Measurements from ENCODE around the gene LOXL1.

Gene LOXL1, protein sequence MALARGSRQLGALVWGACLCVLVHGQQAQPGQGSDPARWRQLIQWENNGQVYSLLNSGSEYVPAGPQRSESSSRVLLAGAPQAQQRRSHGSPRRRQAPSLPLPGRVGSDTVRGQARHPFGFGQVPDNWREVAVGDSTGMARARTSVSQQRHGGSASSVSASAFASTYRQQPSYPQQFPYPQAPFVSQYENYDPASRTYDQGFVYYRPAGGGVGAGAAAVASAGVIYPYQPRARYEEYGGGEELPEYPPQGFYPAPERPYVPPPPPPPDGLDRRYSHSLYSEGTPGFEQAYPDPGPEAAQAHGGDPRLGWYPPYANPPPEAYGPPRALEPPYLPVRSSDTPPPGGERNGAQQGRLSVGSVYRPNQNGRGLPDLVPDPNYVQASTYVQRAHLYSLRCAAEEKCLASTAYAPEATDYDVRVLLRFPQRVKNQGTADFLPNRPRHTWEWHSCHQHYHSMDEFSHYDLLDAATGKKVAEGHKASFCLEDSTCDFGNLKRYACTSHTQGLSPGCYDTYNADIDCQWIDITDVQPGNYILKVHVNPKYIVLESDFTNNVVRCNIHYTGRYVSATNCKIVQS

DNA sequence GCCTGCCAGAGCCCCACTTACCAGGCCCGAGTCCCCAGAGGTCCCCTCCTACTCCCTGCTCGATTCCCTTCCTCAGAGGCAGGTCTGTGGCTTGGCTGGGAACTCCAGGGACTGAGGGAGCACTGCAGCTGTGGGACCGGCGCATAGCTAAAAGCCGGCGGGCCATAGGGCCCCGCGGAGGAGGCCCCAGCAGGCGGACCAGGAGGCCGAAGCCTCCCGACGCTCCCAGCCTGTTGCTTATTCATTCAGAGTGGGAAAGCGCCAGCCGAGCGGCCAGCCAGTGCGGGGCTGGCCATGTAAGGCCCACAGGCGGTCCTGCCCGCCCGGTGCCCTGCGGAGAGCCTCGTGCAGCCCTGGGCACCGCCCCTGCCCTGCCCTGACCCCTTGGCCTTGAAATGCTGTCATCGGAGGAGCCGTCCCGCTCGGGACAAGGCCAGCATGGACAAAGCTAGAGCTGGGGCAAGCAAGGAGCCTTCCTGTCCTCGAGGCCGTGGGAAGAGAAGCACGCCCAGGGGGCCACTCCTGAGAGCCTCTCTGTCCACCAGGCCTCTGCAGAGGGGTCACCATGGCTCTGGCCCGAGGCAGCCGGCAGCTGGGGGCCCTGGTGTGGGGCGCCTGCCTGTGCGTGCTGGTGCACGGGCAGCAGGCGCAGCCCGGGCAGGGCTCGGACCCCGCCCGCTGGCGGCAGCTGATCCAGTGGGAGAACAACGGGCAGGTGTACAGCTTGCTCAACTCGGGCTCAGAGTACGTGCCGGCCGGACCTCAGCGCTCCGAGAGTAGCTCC, at the start of gene LOXL1:
LOXL1 (plus strand) TSS at position 244 of the 784 bp plus-strand sequence; CDS start at position 566, 322 bp downstream.
- H3K27ac Mint-ChIP-seq, result no peak within 1 kb of the TSS
- peaks cover 28% of the 10 kb centered on the region for H3K4me1 Mint-ChIP-seq (ENCODE audit: low read depth)
- no peaks in the 10 kb centered on the region for H3K9me3 Mint-ChIP-seq
- H3K4me3 Mint-ChIP-seq, result peak within 1 kb of the TSS; percentile 53
- peaks cover 13% of the 10 kb centered on the region for H3K27me3 Mint-ChIP-seq (ENCODE audit: low read depth)
- peaks cover 1% of the 10 kb centered on the region for H3K36me3 Mint-ChIP-seq (ENCODE audit: low read depth)
- no peak for DNase-seq (ENCODE audit: low spot score)

DNA sequence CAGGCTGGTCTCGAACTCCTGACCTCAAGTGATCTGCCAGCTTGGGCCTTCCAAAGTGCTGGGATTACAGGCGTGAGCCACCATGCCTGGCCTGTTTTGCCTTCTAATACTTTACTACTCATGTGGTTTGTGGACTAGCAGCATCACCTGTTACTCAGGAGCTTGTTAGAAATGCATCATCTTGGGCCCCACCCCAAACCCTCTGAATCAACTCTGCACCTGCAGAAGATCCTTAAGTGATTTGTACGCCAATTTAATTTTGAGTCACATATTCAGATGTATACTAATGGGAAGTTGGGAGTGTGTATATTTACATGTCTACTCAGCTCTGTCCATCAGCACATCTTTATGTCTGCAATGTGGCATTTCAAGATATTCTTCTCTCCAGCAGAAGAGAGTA, 46.8 kb upstream of the LOXL1 start:
- Mint-ChIP-seq H3K27me3 (ENCODE audit: low read depth) (peaks cover 13% of the 10 kb centered on the region), H3K4me1 (ENCODE audit: low read depth) (peaks cover 2% of the 10 kb centered on the region), H3K4me3 (no peak overlapping the region), H3K36me3 (ENCODE audit: low read depth) (no peaks in the 10 kb centered on the region), H3K27ac (no peak overlapping the region), H3K9me3 (no peaks in the 10 kb centered on the region)
- no peak for DNase-seq (ENCODE audit: low spot score)

- Mint-ChIP-seq H3K27ac (no peak overlapping the region), H3K4me1 (ENCODE audit: low read depth) (no peaks in the 10 kb centered on the region), H3K9me3 (no peaks in the 10 kb centered on the region), H3K36me3 (ENCODE audit: low read depth) (no peaks in the 10 kb centered on the region), H3K4me3 (no peak overlapping the region), H3K27me3 (ENCODE audit: low read depth) (peaks cover 9% of the 10 kb centered on the region)
- no peak for DNase-seq (ENCODE audit: low spot score)
Observed at GRCh38 chr15:73881579-73882320, 44.5 kb upstream of the LOXL1 start.

DNA sequence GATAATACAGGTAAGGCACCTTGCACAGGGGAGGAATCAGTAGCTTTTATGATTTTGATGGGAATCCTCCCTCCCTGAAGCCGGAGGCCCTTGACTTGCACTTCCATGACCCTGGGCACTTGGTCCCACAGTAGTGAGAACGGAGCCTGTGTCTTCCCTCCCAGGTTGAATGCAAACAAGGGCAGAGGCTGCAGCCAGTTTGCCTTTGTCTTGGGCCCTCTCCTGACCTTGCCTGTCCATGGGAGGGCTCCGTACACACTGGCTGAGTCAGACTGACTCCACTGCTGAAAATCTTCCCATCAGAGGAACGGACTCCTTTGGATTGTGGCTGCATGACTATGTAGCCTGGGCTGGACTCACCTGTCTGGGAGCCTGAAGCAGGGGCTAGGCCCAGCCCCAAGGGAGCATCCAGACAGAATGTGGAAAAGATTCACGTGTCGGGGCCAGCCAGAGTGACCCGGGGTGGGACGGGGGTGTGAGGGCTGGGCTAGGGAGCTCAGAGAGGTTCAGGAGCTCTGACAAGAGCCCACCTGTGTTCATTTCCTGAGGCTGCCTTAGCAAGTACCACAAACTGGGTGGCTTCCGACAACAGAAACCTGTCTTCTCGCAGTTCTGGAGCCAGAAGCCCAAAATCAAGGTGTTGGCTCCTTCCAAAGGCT, 43.4 kb upstream of the LOXL1 start:
- Mint-ChIP-seq H3K27ac (no peak overlapping the region), H3K9me3 (no peaks in the 10 kb centered on the region), H3K4me1 (ENCODE audit: low read depth) (no peaks in the 10 kb centered on the region), H3K36me3 (ENCODE audit: low read depth) (no peaks in the 10 kb centered on the region), H3K27me3 (ENCODE audit: low read depth) (peaks cover 8% of the 10 kb centered on the region), H3K4me3 (no peak overlapping the region)
- no peak for DNase-seq (ENCODE audit: low spot score)

DNA sequence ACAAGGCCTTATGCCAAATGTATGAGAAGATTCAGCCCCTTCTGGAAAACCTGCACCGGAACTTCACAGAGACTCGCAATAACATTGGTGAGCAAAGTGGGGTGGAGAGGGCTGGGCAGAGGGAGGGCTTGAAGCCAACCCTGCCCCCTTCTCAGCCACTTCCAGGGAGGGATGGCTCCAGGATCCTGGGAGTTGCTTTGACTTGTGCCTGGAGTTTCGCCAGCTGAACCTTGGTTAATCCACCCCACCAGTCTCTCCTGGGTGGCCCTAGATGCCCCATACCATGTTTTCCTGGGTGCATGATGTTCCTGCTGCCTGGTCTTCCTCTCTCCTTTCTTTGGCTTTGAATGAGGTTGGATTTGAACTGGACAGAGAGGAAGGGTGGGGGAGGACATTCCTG, 42.1 kb upstream of the LOXL1 start:
- no peaks in the 10 kb centered on the region for H3K36me3 Mint-ChIP-seq (ENCODE audit: low read depth)
- no peak for DNase-seq (ENCODE audit: low spot score)
- no peaks in the 10 kb centered on the region for H3K9me3 Mint-ChIP-seq
- H3K4me3 Mint-ChIP-seq, result no peak overlapping the region
- no peak overlapping the region for H3K27ac Mint-ChIP-seq
- no peaks in the 10 kb centered on the region for H3K4me1 Mint-ChIP-seq (ENCODE audit: low read depth)
- peaks cover 4% of the 10 kb centered on the region for H3K27me3 Mint-ChIP-seq (ENCODE audit: low read depth)

- H3K27ac Mint-ChIP-seq, result no peak overlapping the region
- no peak for DNase-seq (ENCODE audit: low spot score)
- no peaks in the 10 kb centered on the region for H3K36me3 Mint-ChIP-seq (ENCODE audit: low read depth)
- no peaks in the 10 kb centered on the region for H3K9me3 Mint-ChIP-seq
- no peak overlapping the region for H3K4me3 Mint-ChIP-seq
- H3K27me3 Mint-ChIP-seq (ENCODE audit: low read depth), result peaks cover 14% of the 10 kb centered on the region
- H3K4me1 Mint-ChIP-seq (ENCODE audit: low read depth), result no peaks in the 10 kb centered on the region
Observed at GRCh38 chr15:73885954-73886700, 40.1 kb upstream of the LOXL1 start.

DNA sequence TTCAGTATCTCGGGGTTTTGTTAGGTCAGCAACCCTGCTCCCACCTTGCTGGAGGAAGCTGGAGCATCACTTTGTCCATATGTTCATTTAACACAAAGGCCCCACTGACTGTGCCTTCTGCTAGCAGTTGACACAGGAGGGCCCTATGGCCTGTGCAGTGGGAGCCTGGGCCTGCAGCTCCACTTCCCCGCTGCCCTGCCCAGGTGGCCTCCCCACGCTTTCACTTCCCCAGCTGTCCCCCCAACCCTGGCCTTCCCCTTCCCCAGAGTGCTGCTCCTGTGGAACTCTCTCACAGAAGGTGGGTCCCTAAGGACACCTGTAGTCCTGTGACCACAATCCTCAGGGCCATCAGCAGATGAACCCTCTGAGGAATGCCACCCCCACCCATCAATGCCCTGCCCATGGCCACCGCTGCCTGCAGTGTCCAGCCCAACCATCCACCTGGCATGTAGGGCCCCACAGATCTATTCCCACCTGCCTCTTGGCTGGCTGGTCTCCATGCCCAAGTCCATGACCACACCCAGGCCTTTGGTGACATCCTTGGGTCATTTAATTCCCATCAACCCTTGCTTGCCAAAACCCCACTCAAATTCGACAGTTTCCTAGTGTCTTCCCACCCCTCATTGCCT, 39.4 kb upstream of the LOXL1 start:
- no peak for DNase-seq (ENCODE audit: low spot score)
- Mint-ChIP-seq H3K27me3 (ENCODE audit: low read depth) (peaks cover 14% of the 10 kb centered on the region), H3K36me3 (ENCODE audit: low read depth) (no peaks in the 10 kb centered on the region), H3K27ac (no peak overlapping the region), H3K4me3 (no peak overlapping the region), H3K4me1 (ENCODE audit: low read depth) (no peaks in the 10 kb centered on the region), H3K9me3 (no peaks in the 10 kb centered on the region)

DNA sequence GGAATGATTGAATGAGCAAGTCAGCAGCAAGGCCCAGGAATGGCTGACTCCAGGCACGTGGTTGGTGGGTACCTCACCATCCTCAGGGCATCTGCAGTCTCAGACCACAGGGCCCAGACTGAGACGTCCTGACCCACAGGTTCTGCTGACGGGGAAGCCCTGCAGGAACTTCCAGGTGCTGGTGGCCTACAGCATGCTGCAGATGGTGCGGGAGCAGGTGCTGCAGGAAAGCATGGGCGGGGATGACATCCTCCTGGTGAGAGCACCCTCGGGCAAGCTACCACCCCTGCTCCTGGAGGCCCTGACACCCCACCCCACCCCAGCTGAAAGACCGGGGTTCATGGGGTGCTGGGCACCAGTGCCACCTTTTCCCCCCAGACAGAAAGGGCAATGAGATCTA, 38.8 kb upstream of the LOXL1 start:
- no peak for DNase-seq (ENCODE audit: low spot score)
- Mint-ChIP-seq H3K4me3 (no peak overlapping the region), H3K4me1 (ENCODE audit: low read depth) (no peaks in the 10 kb centered on the region), H3K27me3 (ENCODE audit: low read depth) (peaks cover 11% of the 10 kb centered on the region), H3K27ac (no peak overlapping the region), H3K36me3 (ENCODE audit: low read depth) (no peaks in the 10 kb centered on the region), H3K9me3 (no peaks in the 10 kb centered on the region)

DNA sequence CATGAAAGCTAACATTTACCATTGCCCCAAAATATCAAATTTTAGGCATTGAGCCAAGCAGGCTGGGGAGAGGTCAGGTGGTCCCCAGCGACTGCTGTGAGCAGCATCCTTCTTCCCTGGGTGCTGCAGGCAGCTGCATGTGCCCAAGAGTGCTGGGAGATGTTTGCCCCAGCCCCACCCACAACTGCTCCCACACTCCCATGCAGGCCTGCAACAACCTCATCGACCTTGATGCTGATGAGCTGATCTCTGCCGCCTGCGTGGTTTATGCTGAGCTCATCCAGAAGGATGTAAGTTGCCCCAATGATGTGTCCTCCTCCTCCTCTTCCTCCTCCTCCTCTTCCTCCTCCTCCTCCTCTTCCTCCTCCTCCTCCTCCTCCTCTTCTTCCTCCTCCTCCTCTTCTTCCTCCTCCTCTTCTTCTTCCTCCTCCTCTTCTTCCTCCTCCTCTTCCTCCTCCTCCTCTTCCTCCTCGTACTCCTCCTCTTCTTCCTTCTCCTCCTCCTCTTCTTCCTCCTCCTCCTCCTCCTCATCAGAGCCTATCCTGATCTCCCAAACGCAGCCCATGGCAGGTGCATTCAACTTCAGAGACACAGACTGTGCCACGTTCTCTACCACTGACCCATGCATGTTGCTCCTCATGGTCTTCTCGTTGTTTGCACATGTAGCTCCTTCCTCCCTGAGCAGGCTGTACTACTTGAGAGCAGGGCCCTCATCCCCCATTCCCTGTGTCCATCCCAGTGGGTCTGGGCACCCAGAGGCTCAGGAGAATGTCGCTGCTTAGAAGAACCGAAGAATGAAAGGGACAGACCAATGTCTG, 37.8 kb upstream of the LOXL1 start:
- Mint-ChIP-seq H3K4me1 (ENCODE audit: low read depth) (no peaks in the 10 kb centered on the region), H3K9me3 (no peaks in the 10 kb centered on the region), H3K27ac (no peak overlapping the region), H3K27me3 (ENCODE audit: low read depth) (peaks cover 11% of the 10 kb centered on the region), H3K4me3 (no peak overlapping the region), H3K36me3 (ENCODE audit: low read depth) (no peaks in the 10 kb centered on the region)
- DNase-seq (ENCODE audit: low spot score), result no peak

- Mint-ChIP-seq H3K27ac (no peak overlapping the region), H3K4me3 (no peak overlapping the region), H3K36me3 (ENCODE audit: low read depth) (no peaks in the 10 kb centered on the region), H3K4me1 (ENCODE audit: low read depth) (no peaks in the 10 kb centered on the region), H3K27me3 (ENCODE audit: low read depth) (peaks cover 11% of the 10 kb centered on the region), H3K9me3 (no peaks in the 10 kb centered on the region)
- DNase-seq (ENCODE audit: low spot score), result no peak
Observed at GRCh38 chr15:73889053-73889761, 37.1 kb upstream of the LOXL1 start.

DNA sequence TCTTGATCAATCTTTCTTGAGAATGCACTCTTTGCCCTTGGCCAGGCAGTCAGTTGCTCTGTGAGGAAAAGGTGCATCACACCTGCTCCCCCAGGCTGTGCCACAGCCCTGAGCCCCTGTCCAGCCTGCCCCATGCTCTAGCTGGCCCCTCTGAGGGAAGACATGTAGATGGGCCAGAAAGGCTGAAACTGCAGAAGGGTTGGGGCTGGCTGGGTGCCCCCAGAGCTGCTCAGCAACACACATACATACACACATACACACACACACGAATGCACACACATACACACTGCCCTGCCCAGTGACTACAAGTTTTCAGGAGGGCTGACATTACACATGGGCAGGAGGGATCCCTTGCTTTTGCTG, 36.5 kb upstream of the LOXL1 start:
- Mint-ChIP-seq H3K4me1 (ENCODE audit: low read depth) (no peaks in the 10 kb centered on the region), H3K27ac (no peak overlapping the region)

More for the DNA sequence above, 36.5 kb upstream of the LOXL1 start:
- Mint-ChIP-seq H3K27me3 (ENCODE audit: low read depth) (peaks cover 11% of the 10 kb centered on the region), H3K36me3 (ENCODE audit: low read depth) (no peaks in the 10 kb centered on the region), H3K4me3 (no peak overlapping the region), H3K9me3 (no peaks in the 10 kb centered on the region)
- DNase-seq (ENCODE audit: low spot score), result no peak

Measured in T-helper 2 cell treated with Interferon-gamma antibody and Interleukin-4, amounts not matched to agents 5 μg/mL and 100 μg/mL, for 36 hours (primary cell).